GM21576 (cell line): ENCODE measurements around the gene SPSB4.

Experiments used
- ATAC-seq: cut with Tn5 transposase; IDR thresholded peaks from one replicate; pipeline ENCODE4 v1.9.1; 2021; ENCODE audit warnings: mild to moderate bottlenecking, moderate library complexity; ENCODE audit not compliant: unreplicated experiment

Gene SPSB4

GRCh38 chr3:141150081-141150830 lies 99.1 kb downstream of the SPSB4 start:
- ATAC-seq, result no peak

GRCh38 chr3:141150931-141151330 lies 99.8 kb downstream of the SPSB4 start:
- ATAC-seq, result no peak

GRCh38 chr3:141151439-141151838 lies 100.3 kb downstream of the SPSB4 start:
- no peak for ATAC-seq

GRCh38 chr3:141152130-141152529 lies 101.0 kb downstream of the SPSB4 start:
- ATAC-seq, result no peak

GRCh38 chr3:141152801-141153678 lies 101.9 kb downstream of the SPSB4 start:
- no peak for ATAC-seq

- no peak for ATAC-seq
These were observed 102.5 kb downstream of the SPSB4 start for GRCh38 chr3:141153679-141153966.

DNA sequence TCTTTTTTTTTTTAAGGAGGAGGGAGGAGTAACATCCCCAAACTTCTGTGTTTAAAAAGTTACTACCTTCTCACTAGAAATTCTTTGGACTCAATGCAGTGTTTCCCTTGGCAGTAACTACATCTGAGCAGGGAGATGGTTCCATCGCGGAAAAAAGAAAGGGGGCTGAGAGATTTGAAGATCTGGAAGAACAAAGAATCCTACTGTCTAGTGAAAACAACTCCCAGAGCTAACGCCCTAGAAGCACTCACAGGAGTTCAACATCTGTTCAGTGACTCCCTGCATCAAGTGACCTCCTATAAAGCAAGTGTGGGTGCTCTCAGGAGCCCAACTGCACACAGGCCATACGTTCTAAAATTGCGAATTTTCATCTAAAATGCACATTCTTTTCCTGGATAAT lies 113.7 kb downstream of the SPSB4 start:
- no peak for ATAC-seq

GRCh38 chr3:141167681-141168080 lies 116.5 kb downstream of the SPSB4 start:
- no peak for ATAC-seq

DNA sequence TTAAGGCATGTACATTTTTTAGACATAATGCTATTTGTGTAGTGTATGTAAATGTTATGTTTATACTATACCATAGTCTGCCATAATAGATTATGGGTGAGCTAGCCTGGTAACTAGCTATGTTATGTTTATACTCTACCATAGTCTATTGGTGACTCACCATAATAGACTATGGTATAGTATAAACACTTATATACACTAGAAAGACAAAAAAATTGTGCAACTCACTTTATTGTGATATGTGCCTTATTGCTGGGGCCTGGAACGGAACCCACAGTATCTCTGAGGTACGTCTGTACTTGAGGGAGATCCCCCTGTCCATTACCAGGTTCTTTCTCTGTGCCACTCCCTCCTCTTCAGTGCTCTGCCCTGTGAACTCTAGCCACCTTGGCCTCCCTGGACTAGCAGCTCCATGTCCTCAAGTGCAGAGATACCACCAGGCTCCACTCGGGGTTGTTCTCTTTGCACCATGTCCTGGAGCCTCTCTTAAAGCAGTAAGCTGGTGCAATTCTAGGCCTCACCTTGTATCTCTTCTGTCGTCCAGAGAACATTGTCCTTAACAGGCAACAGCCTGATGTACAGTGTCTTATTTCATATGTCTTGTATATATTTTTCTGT lies 119.6 kb downstream of the SPSB4 start:
- ATAC-seq, result no peak

GRCh38 chr3:141174674-141175073 lies 123.5 kb downstream of the SPSB4 start:
- ATAC-seq, result no peak

GRCh38 chr3:141176775-141177174 lies 125.6 kb downstream of the SPSB4 start:
- ATAC-seq, result no peak

GRCh38 chr3:141178026-141178425 lies 126.9 kb downstream of the SPSB4 start:
- no peak for ATAC-seq

GRCh38 chr3:141178551-141178950 lies 127.4 kb downstream of the SPSB4 start:
- ATAC-seq, result no peak

DNA sequence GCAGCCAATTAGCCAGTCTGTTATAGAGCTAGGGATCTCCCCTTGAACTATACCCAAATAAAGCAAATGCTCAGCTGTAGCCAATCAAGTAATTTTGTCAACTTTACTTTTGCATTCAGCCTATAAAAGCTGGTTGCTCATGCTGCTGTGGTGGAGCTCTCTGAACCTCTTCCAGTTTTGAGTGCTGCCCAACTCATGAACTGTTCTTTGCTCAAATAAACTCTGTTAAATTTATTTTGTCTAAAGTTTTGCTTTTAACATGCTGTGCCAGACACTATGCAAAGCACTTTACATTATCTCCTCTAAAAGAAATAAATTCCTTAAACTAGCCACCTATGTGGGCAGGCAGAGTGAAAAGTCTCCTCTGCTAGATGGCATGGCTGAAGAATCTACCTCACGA lies 128.8 kb downstream of the SPSB4 start:
- ATAC-seq, result no peak

DNA sequence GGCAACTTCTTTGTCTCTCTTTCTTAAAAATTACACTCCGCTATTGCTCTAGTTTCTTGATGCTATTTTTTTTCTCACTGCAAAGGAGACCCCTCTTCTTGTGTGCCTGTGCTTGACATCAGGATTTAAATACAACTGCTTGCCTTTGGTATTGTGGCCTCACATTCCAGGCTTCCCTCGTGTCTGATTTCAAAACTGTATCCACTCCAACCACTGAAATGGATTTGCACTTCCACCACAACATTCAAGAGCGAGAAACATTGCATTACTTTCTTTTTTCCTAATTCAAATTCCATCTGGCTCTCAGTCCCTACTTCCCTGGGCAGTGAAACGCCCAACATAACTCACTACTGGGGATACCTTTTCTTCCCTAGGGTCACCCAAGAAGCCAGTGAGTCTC lies 130.0 kb downstream of the SPSB4 start:
- ATAC-seq, result no peak

DNA sequence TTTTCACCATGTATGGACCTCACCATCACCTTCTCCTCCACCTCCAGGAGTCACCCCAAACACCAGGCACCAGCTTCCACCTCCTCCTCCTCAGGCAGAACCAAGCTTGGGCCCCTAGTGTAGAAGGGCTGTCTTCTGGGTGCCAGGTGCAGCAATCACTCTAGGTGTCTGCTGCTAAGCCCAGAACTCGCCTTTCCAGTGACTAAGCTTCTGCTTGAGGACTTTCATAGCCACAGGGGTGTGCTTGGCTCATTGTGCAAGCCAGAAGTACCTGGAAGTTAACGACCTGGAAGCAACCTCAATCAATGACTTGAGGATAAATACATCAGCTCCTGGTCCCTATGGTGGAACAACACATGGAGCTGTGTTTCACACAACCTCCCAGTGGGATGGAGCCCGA lies 130.7 kb downstream of the SPSB4 start:
- ATAC-seq, result no peak

DNA sequence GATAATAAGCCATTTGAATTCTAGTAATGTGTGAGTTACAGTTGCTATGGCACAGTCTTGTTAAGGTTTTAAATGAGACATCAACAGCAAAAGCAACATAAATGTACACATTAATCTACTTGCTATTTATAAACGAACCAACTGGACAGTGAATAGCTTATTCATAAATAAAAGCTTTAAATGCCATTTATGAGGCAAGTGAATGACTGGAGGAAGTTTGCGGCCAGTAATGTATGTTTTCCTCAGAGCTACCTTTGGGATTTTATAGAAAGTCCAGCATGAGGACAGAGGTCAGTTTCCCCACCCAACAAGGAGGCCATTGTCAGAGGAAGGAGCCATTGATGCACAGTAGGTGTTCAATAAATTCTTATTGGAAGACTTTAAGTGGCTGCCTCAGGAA lies 132.5 kb downstream of the SPSB4 start:
- no peak for ATAC-seq

- ATAC-seq, result no peak
These were observed 133.3 kb downstream of the SPSB4 start for GRCh38 chr3:141184430-141184829.

- no peak for ATAC-seq
These were observed 140.1 kb downstream of the SPSB4 start for GRCh38 chr3:141191097-141191749.

- peak; percentile 99 for ATAC-seq
These were observed 141.2 kb downstream of the SPSB4 start for GRCh38 chr3:141192345-141192744.

- ATAC-seq, result no peak
These were observed 142.1 kb downstream of the SPSB4 start for GRCh38 chr3:141193066-141193830.
